Measurements from ENCODE around the gene PTGER2.

PTGER2 gene

GRCh38 chr14:52352569-52352968 lies 38.5 kb downstream of the PTGER2 start:
- peak; percentile 29 for DNase-seq (ENCODE audit: low read depth)

GRCh38 chr14:52354242-52354641 lies 40.1 kb downstream of the PTGER2 start:
- no peak for TF ChIP-seq CTCF (conservative IDR thresholded peaks at IDR 0.05; ENCODE audit: control insufficient read depth, insufficient read depth, low read depth, low read length)
- peak; percentile 60 for DNase-seq (ENCODE audit: low read depth)
- no peak overlapping the region for H3K4me3 ChIP-seq (ENCODE audit: control insufficient read depth, low read depth, low read length)

More at GRCh38 chr14:52352569-52352968, 38.5 kb downstream of the PTGER2 start:
- no peak for TF ChIP-seq CTCF (conservative IDR thresholded peaks at IDR 0.05; ENCODE audit: control insufficient read depth, insufficient read depth, low read depth, low read length)
- H3K4me3 ChIP-seq (ENCODE audit: control insufficient read depth, low read depth, low read length): no peak overlapping the region

- peak; percentile 96 for DNase-seq (ENCODE audit: low read depth)
- H3K4me3 ChIP-seq (ENCODE audit: control insufficient read depth, low read depth, low read length): peak overlapping the region; percentile 2
- no peak for TF ChIP-seq CTCF (conservative IDR thresholded peaks at IDR 0.05; ENCODE audit: control insufficient read depth, insufficient read depth, low read depth, low read length)
Observed at GRCh38 chr14:52355016-52355431, 40.9 kb downstream of the PTGER2 start.

GRCh38 chr14:52355526-52355925 lies 41.4 kb downstream of the PTGER2 start:
- no peak for TF ChIP-seq CTCF (conservative IDR thresholded peaks at IDR 0.05; ENCODE audit: control insufficient read depth, insufficient read depth, low read depth, low read length)
- no peak overlapping the region for H3K4me3 ChIP-seq (ENCODE audit: control insufficient read depth, low read depth, low read length)

GRCh38 chr14:52356025-52356424 lies 41.9 kb downstream of the PTGER2 start:
- peak; percentile 52 for DNase-seq (ENCODE audit: low read depth)
- no peak overlapping the region for H3K4me3 ChIP-seq (ENCODE audit: control insufficient read depth, low read depth, low read length)
- no peak for TF ChIP-seq CTCF (conservative IDR thresholded peaks at IDR 0.05; ENCODE audit: control insufficient read depth, insufficient read depth, low read depth, low read length)

More at GRCh38 chr14:52355526-52355925, 41.4 kb downstream of the PTGER2 start:
- peak; percentile 54 for DNase-seq (ENCODE audit: low read depth)

- no peak for TF ChIP-seq CTCF (conservative IDR thresholded peaks at IDR 0.05; ENCODE audit: control insufficient read depth, insufficient read depth, low read depth, low read length)
- no peak for DNase-seq (ENCODE audit: low read depth)
- H3K4me3 ChIP-seq (ENCODE audit: control insufficient read depth, low read depth, low read length): no peak overlapping the region
Observed at GRCh38 chr14:52360831-52361230, 46.7 kb downstream of the PTGER2 start.

Data from fibroblast of mammary gland (primary cell).